OCI-LY7 (cell line): Measurements from ENCODE around the gene ADAM12.

Experiments used
- EZH2phosphoT487 ChIP-seq: fragments of 200-600 bp; sonication (generic); IDR thresholded peaks from 2 replicates; pipeline ENCODE4 v1.6.1; 2018; ENCODE audit warnings: low read depth, borderline replicate concordance, mild to moderate bottlenecking, mixed run types, antibody characterized with exemption, low read length, moderate library complexity, mixed read lengths
- TF ChIP-seq, protein P1 (sequence below): fragments of 200-600 bp; sonication (generic); conservative IDR thresholded peaks from 2 replicates; pipeline ENCODE4 v1.5.1; 2014; ENCODE audit warnings: mild to moderate bottlenecking, antibody characterized with exemption, low read length, moderate library complexity, mixed read lengths

- TF ChIP-seq, protein P1, sequence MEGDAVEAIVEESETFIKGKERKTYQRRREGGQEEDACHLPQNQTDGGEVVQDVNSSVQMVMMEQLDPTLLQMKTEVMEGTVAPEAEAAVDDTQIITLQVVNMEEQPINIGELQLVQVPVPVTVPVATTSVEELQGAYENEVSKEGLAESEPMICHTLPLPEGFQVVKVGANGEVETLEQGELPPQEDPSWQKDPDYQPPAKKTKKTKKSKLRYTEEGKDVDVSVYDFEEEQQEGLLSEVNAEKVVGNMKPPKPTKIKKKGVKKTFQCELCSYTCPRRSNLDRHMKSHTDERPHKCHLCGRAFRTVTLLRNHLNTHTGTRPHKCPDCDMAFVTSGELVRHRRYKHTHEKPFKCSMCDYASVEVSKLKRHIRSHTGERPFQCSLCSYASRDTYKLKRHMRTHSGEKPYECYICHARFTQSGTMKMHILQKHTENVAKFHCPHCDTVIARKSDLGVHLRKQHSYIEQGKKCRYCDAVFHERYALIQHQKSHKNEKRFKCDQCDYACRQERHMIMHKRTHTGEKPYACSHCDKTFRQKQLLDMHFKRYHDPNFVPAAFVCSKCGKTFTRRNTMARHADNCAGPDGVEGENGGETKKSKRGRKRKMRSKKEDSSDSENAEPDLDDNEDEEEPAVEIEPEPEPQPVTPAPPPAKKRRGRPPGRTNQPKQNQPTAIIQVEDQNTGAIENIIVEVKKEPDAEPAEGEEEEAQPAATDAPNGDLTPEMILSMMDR: no peak
- no peak for TF ChIP-seq EZH2phosphoT487
Measured at GRCh38 chr10:126301701-126302475, 86.4 kb downstream of the ADAM12 start.
